ENCODE results near the gene SUPT16H.

SUPT16H gene

DNA sequence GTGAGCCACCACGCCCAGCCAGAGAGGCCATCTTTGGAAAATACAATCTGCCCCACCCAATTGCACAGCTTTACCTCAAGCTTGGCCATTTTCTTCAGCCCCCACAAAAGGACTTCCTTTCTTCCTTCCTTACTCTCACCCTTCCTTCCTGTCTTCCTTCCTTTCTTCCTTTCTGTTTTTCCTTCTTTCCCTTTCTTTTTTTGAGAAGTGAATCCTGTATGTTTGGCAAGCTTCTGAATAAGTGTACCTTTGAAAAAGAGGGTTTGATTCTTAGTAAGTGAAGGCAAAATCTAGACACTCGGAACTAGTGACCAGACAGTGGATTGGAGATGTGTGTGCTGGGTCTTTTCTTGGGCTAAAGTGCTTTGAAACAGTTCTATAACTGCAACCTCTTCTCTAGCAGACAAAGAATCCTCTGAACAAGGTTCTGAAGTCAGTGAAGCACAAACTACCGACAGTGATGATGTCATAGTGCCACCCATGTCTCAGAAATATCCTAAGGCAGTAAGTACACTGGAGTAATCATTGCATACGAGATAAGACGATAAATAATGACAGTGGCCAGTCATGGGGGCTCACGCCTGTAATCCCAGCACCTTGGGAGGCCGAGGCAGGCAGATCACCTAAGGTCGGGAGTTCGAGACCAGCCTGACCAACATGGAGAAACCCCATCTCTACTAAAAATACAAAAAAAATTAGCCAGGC, 49.5 kb downstream of the SUPT16H start (continued):
- TF ChIP-seq ATF2 (tag by site-specific recombination; IDR thresholded peaks at IDR 0.05; ENCODE audit: low read depth): peak; percentile 93
- TF ChIP-seq ZNF366 (tag by site-specific recombination; conservative IDR thresholded peaks at IDR 0.05): peak; percentile 71
- TF ChIP-seq ZNF394 (tag by site-specific recombination; IDR thresholded peaks at IDR 0.05; ENCODE audit: borderline replicate concordance): no peak
- TF ChIP-seq ZNF266 (tag by site-specific recombination; IDR thresholded peaks at IDR 0.05; ENCODE audit: low read depth): no peak
- no peak for TF ChIP-seq ZNF114 (tag by site-specific recombination; IDR thresholded peaks at IDR 0.05)
- TF ChIP-seq ZNF600 (tag by site-specific recombination; IDR thresholded peaks at IDR 0.05): no peak
- TF ChIP-seq ZNF585B (tag by site-specific recombination; IDR thresholded peaks at IDR 0.05): no peak

DNA sequence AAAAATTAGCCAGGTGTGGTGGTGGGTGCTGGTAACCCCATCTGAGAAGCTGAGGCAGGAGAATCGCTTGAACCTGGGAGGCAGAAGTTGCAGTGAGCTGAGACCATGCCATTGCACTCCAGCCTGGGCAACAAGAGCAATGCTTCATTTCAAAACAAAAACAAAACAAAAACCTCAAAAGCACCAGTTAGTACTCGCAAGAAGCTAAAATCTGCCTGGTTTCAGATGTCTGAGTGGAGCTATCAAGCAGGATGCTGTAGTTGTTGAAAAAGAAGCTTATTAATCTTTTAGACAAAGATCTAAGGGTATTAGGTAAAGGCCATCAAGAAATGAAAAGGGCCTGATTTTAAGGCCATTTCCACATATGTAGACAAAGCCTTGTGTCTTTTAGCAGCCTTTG, 50.9 kb downstream of the SUPT16H start:
- CTCF ChIA-PET: no interaction called here
- POLR2A ChIA-PET: interaction anchor here (0.7 kb wide), 1 partner anchor 17 kb away, joined by 3 read pairs; no protein-coding TSS in a partner anchor
- Histone ChIP-seq H3K4me3 (ENCODE audit: low read depth, low read length) (no peak overlapping the region), H3K4me1 (ENCODE audit: control insufficient read depth, insufficient read depth, low read length) (no peaks in the 10 kb centered on the region), H3K36me3 (ENCODE audit: control insufficient read depth in 2 of 2, insufficient read depth in 1 of 2, low read length in 2 of 2) (no peaks in the 10 kb centered on the region), H3K9me3 (ENCODE audit: control insufficient read depth, insufficient read depth, low read depth, low read length) (no peaks in the 10 kb centered on the region), H3K27ac (ENCODE audit: extremely low read depth, low read depth, low read length) (no peak overlapping the region)
- TF ChIP-seq ATF2 (tag by site-specific recombination; IDR thresholded peaks at IDR 0.05; ENCODE audit: low read depth) (no peak), ZNF791 (tag by site-specific recombination; IDR thresholded peaks at IDR 0.05) (no peak), ZNF747 (tag by site-specific recombination; IDR thresholded peaks at IDR 0.05) (no peak)

- H3K9me3 ChIP-seq (ENCODE audit: control insufficient read depth, insufficient read depth, low read depth, low read length): no peaks in the 10 kb centered on the region
- no peaks in the 10 kb centered on the region for H3K4me1 ChIP-seq (ENCODE audit: control insufficient read depth, insufficient read depth, low read length)
- ChIA-PET POLR2A (no interaction called here), CTCF (interaction anchor here (0.5 to 1.4 kb wide), 3 partner anchors 9 to 1243 kb away, joined by 3 to 4 read pairs (median 3); no protein-coding TSS in a partner anchor)
- H3K36me3 ChIP-seq (ENCODE audit: control insufficient read depth in 2 of 2, insufficient read depth in 1 of 2, low read length in 2 of 2): no peaks in the 10 kb centered on the region
- H3K4me3 ChIP-seq (ENCODE audit: low read depth, low read length): no peak overlapping the region
- no peak overlapping the region for H3K27ac ChIP-seq (ENCODE audit: extremely low read depth, low read depth, low read length)
- TF ChIP-seq ZNF521 (tag by site-specific recombination; IDR thresholded peaks at IDR 0.05) (no peak), SCRT2 (tag by site-specific recombination; IDR thresholded peaks at IDR 0.05) (peak; percentile 56; the same call in 1 of the 2 replicates), GLIS2 (tag by site-specific recombination; IDR thresholded peaks at IDR 0.05) (no peak)
Measured at GRCh38 chr14:21326972-21327371, 56.8 kb downstream of the SUPT16H start.

DNA sequence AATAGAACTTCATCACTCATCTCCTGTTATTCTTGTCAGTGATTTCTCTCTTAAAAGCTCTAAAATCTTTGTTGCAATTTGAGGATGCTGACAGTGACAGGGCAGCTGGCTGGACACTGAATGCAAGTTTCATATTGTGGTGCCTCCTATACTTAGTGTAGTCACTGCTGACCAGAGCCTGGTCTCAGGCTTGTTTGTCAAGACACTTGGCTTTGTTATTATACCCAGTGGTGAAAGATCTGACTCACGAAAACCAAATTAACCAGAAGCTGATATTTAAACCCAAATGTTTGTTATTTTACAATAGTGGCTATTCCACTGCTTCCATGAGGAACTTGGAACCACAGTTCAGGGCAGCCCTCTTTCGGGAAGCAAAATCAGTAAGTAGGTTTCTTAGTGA, 61.1 kb downstream of the SUPT16H start:
- no peak overlapping the region for H3K27ac ChIP-seq (ENCODE audit: extremely low read depth, low read depth, low read length)
- H3K36me3 ChIP-seq (ENCODE audit: control insufficient read depth in 2 of 2, insufficient read depth in 1 of 2, low read length in 2 of 2): no peaks in the 10 kb centered on the region
- H3K4me3 ChIP-seq (ENCODE audit: low read depth, low read length): no peak overlapping the region
- H3K9me3 ChIP-seq (ENCODE audit: control insufficient read depth, insufficient read depth, low read depth, low read length): no peaks in the 10 kb centered on the region
- TF ChIP-seq ZNF426 (tag by site-specific recombination; IDR thresholded peaks at IDR 0.05) (no peak), ZNF660 (tag by site-specific recombination; IDR thresholded peaks at IDR 0.05) (no peak), SP2 (tag by site-specific recombination; IDR thresholded peaks at IDR 0.05) (no peak), ZNF837 (tag by site-specific recombination; IDR thresholded peaks at IDR 0.05) (no peak), ZNF354C (tag by site-specific recombination; IDR thresholded peaks at IDR 0.05; ENCODE audit: borderline replicate concordance, low read depth) (no peak), ZNF423 (tag by site-specific recombination; IDR thresholded peaks at IDR 0.05) (no peak)
- no peaks in the 10 kb centered on the region for H3K4me1 ChIP-seq (ENCODE audit: control insufficient read depth, insufficient read depth, low read length)
- ChIA-PET POLR2A (interaction anchor here (0.6 kb wide), 1 partner anchor 74 kb away, joined by 4 read pairs; no protein-coding TSS in a partner anchor), CTCF (interaction anchor here (0.6 kb wide), 1 partner anchor 1856 kb away, joined by 4 read pairs; no protein-coding TSS in a partner anchor)
